K562 (cell line): ENCODE results near the gene GRIA1.

Source experiments
- CTCF ChIP-seq, 3 experiments: IDR thresholded peaks in 2 of 3; conservative IDR thresholded peaks in 1 of 3; 2 replicates each; pipeline ENCODE4 v1.5.1; 2011 to 2012; ENCODE audit warnings: low read length in 3 of 3, mild to moderate bottlenecking in 3 of 3, control low read depth in 2 of 3, improper control_type of control experiment in 1 of 3, inconsistent platforms in 1 of 3, low read depth in 1 of 3, mixed read lengths in 1 of 3, moderate library complexity in 1 of 3; ENCODE audit not compliant: insufficient read depth in 2 of 3
- EZH2 ChIP-seq: IDR thresholded peaks from 2 replicates; pipeline ENCODE4 v1.6.1; 2012; ENCODE audit warnings: low read depth, mild to moderate bottlenecking, inconsistent platforms, low read length, borderline replicate concordance
- FOXA1 ChIP-seq: fragments of 450-650 bp; IDR thresholded peaks from 2 replicates; pipeline ENCODE4 v1.6.1; 2016; ENCODE audit warnings: mild to moderate bottlenecking, borderline replicate concordance
- HDAC3 ChIP-seq: fragments of 450-650 bp; IDR thresholded peaks from 2 replicates; pipeline ENCODE4 v1.6.1; 2018; ENCODE audit warnings: borderline replicate concordance, mild to moderate bottlenecking, moderate library complexity; ENCODE audit not compliant: partially characterized antibody
- HNRNPL ChIP-seq: fragments of 200-400 bp; formaldehyde crosslinking; IDR thresholded peaks from 2 replicates; pipeline ENCODE4 v1.6.1; 2017; ENCODE audit warnings: low read depth, mild to moderate bottlenecking, low read length
- JUN ChIP-seq, 2 experiments: sonication (generic) in 1 of 2; formaldehyde crosslinking in 1 of 2; IDR thresholded peaks; 2 replicates each; pipeline versions ENCODE4 v1.6.1 to v1.8.0; 2012 to 2022; ENCODE audit warnings: borderline replicate concordance in 2 of 2, mild to moderate bottlenecking in 2 of 2, improper control_type of control experiment in 1 of 2, low read depth in 1 of 2, low read length in 1 of 2, missing genetic modification reagents in 1 of 2
- NFIX ChIP-seq: fragments of 250-450 bp; sonication (Bioruptor Pico); IDR thresholded peaks from 2 replicates; pipeline ENCODE4 v1.4.0; 2020; ENCODE audit warnings: low read depth, mild to moderate bottlenecking, moderate library complexity
- PATZ1 ChIP-seq: fragments of 250-450 bp; sonication (Bioruptor Pico); IDR thresholded peaks from 2 replicates; pipeline ENCODE4 v1.5.0; 2020; ENCODE audit warnings: mild to moderate bottlenecking, borderline replicate concordance
- ZNF449 ChIP-seq: fragments of 250-450 bp; sonication (Bioruptor Pico); IDR thresholded peaks from 2 replicates; pipeline ENCODE4 v1.8.0; 2022; ENCODE audit warnings: moderate library complexity, mild to moderate bottlenecking, inconsistent platforms
- ZNF583 ChIP-seq: fragments of 250-450 bp; sonication (Bioruptor Pico); IDR thresholded peaks from 2 replicates; pipeline ENCODE4 v1.4.0; 2020
- TF ChIP-seq, protein P1 (sequence below): fragments of 250-450 bp; sonication (Bioruptor Pico); IDR thresholded peaks from 2 replicates; pipeline ENCODE4 v1.4.0; 2020; ENCODE audit warnings: mild to moderate bottlenecking, moderate library complexity, borderline replicate concordance
- TF ChIP-seq, protein P2 (sequence below): fragments of 450-650 bp; formaldehyde crosslinking; IDR thresholded peaks from 2 replicates; pipeline ENCODE4 v1.4.0; 2020; ENCODE audit warnings: mild to moderate bottlenecking, moderate library complexity
- TF ChIP-seq, protein P3 (sequence below): sonication (generic); formaldehyde crosslinking; IDR thresholded peaks from 2 replicates; pipeline ENCODE4 v1.9.0; 2022; ENCODE audit warnings: mild to moderate bottlenecking, missing genetic modification reagents

DNA sequence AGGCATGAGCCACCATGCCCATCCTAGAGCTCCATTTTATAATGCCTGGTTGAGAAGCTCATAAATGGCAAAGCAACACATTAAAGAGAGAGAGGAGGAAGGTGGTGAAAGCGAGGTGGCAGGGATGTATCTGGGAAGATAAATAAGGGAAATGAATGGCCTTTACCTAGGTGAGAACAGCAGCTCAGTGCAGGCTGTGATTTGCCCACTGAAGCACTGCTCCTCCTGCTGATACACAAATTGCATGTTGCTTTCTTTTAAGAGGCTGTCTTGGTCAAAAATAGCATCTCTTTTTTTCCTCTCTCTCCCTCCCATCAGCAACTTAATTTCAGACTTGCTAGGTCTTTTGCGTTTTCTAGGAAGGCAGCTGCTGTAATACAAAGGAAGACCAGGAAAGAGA lies 289.4 kb downstream of the GRIA1 start:
- TF ChIP-seq CTCF (IDR thresholded peaks at IDR 0.05 in 2 of 3, conservative IDR thresholded peaks at IDR 0.05 in 1 of 3; ENCODE audit: insufficient read depth in 2 of 3, low read depth in 1 of 3, low read length in 3 of 3) (no peak), HNRNPL (no peak), FOXA1 (no peak), JUN (IDR thresholded peaks at IDR 0.05; ENCODE audit: borderline replicate concordance, low read depth, low read length) (no peak), JUN (CRISPR knock-in tag; IDR thresholded peaks at IDR 0.05; ENCODE audit: borderline replicate concordance) (no peak), ZNF449 (no peak), HDAC3 (no peak), EZH2 (no peak), ZNF583 (CRISPR knock-in tag) (no peak), PATZ1 (CRISPR knock-in tag) (no peak), NFIX (CRISPR knock-in tag) (no peak)
- TF ChIP-seq, protein P1, sequence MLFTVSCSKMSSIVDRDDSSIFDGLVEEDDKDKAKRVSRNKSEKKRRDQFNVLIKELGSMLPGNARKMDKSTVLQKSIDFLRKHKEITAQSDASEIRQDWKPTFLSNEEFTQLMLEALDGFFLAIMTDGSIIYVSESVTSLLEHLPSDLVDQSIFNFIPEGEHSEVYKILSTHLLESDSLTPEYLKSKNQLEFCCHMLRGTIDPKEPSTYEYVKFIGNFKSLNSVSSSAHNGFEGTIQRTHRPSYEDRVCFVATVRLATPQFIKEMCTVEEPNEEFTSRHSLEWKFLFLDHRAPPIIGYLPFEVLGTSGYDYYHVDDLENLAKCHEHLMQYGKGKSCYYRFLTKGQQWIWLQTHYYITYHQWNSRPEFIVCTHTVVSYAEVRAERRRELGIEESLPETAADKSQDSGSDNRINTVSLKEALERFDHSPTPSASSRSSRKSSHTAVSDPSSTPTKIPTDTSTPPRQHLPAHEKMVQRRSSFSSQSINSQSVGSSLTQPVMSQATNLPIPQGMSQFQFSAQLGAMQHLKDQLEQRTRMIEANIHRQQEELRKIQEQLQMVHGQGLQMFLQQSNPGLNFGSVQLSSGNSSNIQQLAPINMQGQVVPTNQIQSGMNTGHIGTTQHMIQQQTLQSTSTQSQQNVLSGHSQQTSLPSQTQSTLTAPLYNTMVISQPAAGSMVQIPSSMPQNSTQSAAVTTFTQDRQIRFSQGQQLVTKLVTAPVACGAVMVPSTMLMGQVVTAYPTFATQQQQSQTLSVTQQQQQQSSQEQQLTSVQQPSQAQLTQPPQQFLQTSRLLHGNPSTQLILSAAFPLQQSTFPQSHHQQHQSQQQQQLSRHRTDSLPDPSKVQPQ (CRISPR knock-in tag) = no peak
- TF ChIP-seq, protein P2, sequence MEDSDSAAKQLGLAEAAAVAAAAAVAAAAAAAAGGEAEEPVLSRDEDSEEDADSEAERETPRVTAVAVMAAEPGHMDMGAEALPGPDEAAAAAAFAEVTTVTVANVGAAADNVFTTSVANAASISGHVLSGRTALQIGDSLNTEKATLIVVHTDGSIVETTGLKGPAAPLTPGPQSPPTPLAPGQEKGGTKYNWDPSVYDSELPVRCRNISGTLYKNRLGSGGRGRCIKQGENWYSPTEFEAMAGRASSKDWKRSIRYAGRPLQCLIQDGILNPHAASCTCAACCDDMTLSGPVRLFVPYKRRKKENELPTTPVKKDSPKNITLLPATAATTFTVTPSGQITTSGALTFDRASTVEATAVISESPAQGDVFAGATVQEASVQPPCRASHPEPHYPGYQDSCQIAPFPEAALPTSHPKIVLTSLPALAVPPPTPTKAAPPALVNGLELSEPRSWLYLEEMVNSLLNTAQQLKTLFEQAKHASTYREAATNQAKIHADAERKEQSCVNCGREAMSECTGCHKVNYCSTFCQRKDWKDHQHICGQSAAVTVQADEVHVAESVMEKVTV (CRISPR knock-in tag) = no peak
- TF ChIP-seq, protein P3, sequence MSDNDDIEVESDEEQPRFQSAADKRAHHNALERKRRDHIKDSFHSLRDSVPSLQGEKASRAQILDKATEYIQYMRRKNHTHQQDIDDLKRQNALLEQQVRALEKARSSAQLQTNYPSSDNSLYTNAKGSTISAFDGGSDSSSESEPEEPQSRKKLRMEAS = no peak
